Measurements from ENCODE around the gene GDPGP1. TPM values are rescaled to one million over a fixed set of nuclear protein-coding genes. Genes with fewer than 3 reads are reported as not detected.

The GDPGP1 gene
- total and polyA plus RNA-seq, 4 donors: 2.5 to 8.6 (median 5.1) TPM

- H3K9ac ChIP-seq (ENCODE audit: low read depth in 1 of 2, low read length in 2 of 2): peak within 1 kb of the TSS; percentile 83 to 90
- no peaks in the 10 kb centered on the region for H3K27me3 ChIP-seq (ENCODE audit: control insufficient read depth in 4 of 4, insufficient read depth in 4 of 4, low read length in 3 of 4)
- under 1% methylated on average over 63 of the region's 63 CpGs for WGBS
- H3K27ac ChIP-seq (ENCODE audit: low read depth in 1 of 2, low read length in 2 of 2): peak within 1 kb of the TSS; percentile 96 to 97
- H3K9me3 ChIP-seq (ENCODE audit: control insufficient read depth in 4 of 4, low read length in 3 of 4): no peaks in the 10 kb centered on the region
- H3K4me1 ChIP-seq (ENCODE audit: control insufficient read depth in 4 of 4, insufficient read depth in 4 of 4, low read length in 3 of 4): peaks cover 13 to 47% (median 35%) of the 10 kb centered on the region in 4 donors
- peak within 1 kb of the TSS; percentile 62 to 89 (median 86) for H3K4me3 ChIP-seq (ENCODE audit: low read depth in 1 of 3, low read length in 3 of 3)
- TF ChIP-seq HNF4G (IDR thresholded peaks at IDR 0.05) (peak; percentile 69), REST (IDR thresholded peaks at IDR 0.05) (peak; percentile 51), FOXA2 (IDR thresholded peaks at IDR 0.05) (no peak), TAF1 (conservative IDR thresholded peaks at IDR 0.05) (no peak), HNF4A (conservative IDR thresholded peaks at IDR 0.05) (peak; percentile 78 to 88), GABPA (IDR thresholded peaks at IDR 0.05 in 1 of 2, conservative IDR thresholded peaks at IDR 0.05 in 1 of 2) (no peak), NR2F2 (IDR thresholded peaks at IDR 0.05) (peak; percentile 75), CTCF (IDR thresholded peaks at IDR 0.05; ENCODE audit: low read depth, low read length, missing input control) (no peak), FOXA1 (IDR thresholded peaks at IDR 0.05) (peak; percentile 11), YY1 (IDR thresholded peaks at IDR 0.05) (no peak), ZBTB33 (IDR thresholded peaks at IDR 0.05) (no peak), RAD21 (IDR thresholded peaks at IDR 0.05) (peak in 1 of 2 donors; percentile 20), EGR1 (IDR thresholded peaks at IDR 0.05; ENCODE audit: low read depth in 2 of 2) (peak in 1 of 2 donors; percentile 73), RXRA (IDR thresholded peaks at IDR 0.05) (peak; percentile 63 to 72), SP1 (IDR thresholded peaks at IDR 0.05) (peak; percentile 72)
- H3K36me3 ChIP-seq (ENCODE audit: control insufficient read depth in 4 of 4, insufficient read depth in 3 of 4, low read depth in 1 of 4, low read length in 3 of 4): peaks cover 9 to 17% (median 14%) of the 10 kb centered on the region in 4 donors
- peak; percentile 75 for DNase-seq (ENCODE audit: low spot score)
Measured at GRCh38 chr15:90233387-90234095, 468 bp upstream of the GDPGP1 start, which contains the start of gene CIB1. Gene CIB1 (minus strand): TSS chr15:90233941. CDS start chr15:90233885, 56 bp downstream.

GRCh38 chr15:90239371-90239770, 5.4 kb downstream of the GDPGP1 start:
- WGBS: 94% methylated on average over 3 of the region's 3 CpGs
- Histone ChIP-seq H3K4me1 (ENCODE audit: control insufficient read depth in 4 of 4, insufficient read depth in 4 of 4, low read length in 3 of 4) (peaks cover 0 to 6% (median 4%) of the 10 kb centered on the region in 4 donors), H3K27ac (ENCODE audit: low read depth in 1 of 2, low read length in 2 of 2) (no peak overlapping the region), H3K4me3 (ENCODE audit: low read depth in 1 of 3, low read length in 3 of 3) (no peak overlapping the region), H3K9me3 (ENCODE audit: control insufficient read depth in 4 of 4, low read length in 3 of 4) (no peaks in the 10 kb centered on the region), H3K27me3 (ENCODE audit: control insufficient read depth in 4 of 4, insufficient read depth in 4 of 4, low read length in 3 of 4) (no peaks in the 10 kb centered on the region), H3K36me3 (ENCODE audit: control insufficient read depth in 4 of 4, insufficient read depth in 3 of 4, low read depth in 1 of 4, low read length in 3 of 4) (peaks cover 5 to 15% (median 8%) of the 10 kb centered on the region in 4 donors), H3K9ac (ENCODE audit: low read depth in 1 of 2, low read length in 2 of 2) (no peak overlapping the region)
- TF ChIP-seq TAF1 (conservative IDR thresholded peaks at IDR 0.05) (no peak), SP1 (IDR thresholded peaks at IDR 0.05) (no peak), JUND (IDR thresholded peaks at IDR 0.05) (no peak), EGR1 (IDR thresholded peaks at IDR 0.05; ENCODE audit: low read depth in 2 of 2) (no peak), HNF4G (IDR thresholded peaks at IDR 0.05) (no peak), ATF3 (IDR thresholded peaks at IDR 0.05) (no peak), FOXA2 (IDR thresholded peaks at IDR 0.05) (no peak), GABPA (IDR thresholded peaks at IDR 0.05 in 1 of 2, conservative IDR thresholded peaks at IDR 0.05 in 1 of 2) (no peak), HNF4A (conservative IDR thresholded peaks at IDR 0.05) (no peak)
- DNase-seq (ENCODE audit: low spot score): no peak
